Measurements from ENCODE around the gene VPS37B. TPM values are rescaled to one million over a fixed set of nuclear protein-coding genes. Genes with fewer than 3 reads are reported as not detected.

The VPS37B gene
- total RNA-seq, 1 experiment from 2014 or later = 18.1 TPM

GRCh38 chr12:122843455-122843854 lies 52.5 kb downstream of the VPS37B start:
- TF ChIP-seq, protein P1, sequence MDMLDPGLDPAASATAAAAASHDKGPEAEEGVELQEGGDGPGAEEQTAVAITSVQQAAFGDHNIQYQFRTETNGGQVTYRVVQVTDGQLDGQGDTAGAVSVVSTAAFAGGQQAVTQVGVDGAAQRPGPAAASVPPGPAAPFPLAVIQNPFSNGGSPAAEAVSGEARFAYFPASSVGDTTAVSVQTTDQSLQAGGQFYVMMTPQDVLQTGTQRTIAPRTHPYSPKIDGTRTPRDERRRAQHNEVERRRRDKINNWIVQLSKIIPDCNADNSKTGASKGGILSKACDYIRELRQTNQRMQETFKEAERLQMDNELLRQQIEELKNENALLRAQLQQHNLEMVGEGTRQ (CRISPR knock-in tag; IDR thresholded peaks at IDR 0.05) = no peak
- TF ChIP-seq ZNF263 (CRISPR knock-in tag; IDR thresholded peaks at IDR 0.05; ENCODE audit: low read depth) (no peak), KAT7 (CRISPR knock-in tag; IDR thresholded peaks at IDR 0.05; ENCODE audit: borderline replicate concordance) (no peak), TP53 (CRISPR knock-in tag; IDR thresholded peaks at IDR 0.05) (no peak), TCF7 (CRISPR knock-in tag; IDR thresholded peaks at IDR 0.05; ENCODE audit: low read depth) (no peak), GRHL2 (CRISPR knock-in tag; IDR thresholded peaks at IDR 0.05; ENCODE audit: insufficient replicate concordance, severe bottlenecking) (no peak), NR3C1 (CRISPR knock-in tag; conservative IDR thresholded peaks at IDR 0.05; ENCODE audit: low read depth) (no peak), IRF2 (CRISPR knock-in tag; IDR thresholded peaks at IDR 0.05; ENCODE audit: borderline replicate concordance, low read depth) (no peak), SMAD3 (CRISPR knock-in tag; IDR thresholded peaks at IDR 0.05; ENCODE audit: borderline replicate concordance) (no peak), SOX15 (CRISPR knock-in tag; IDR thresholded peaks at IDR 0.05) (no peak), GABPB1 (CRISPR knock-in tag; IDR thresholded peaks at IDR 0.05) (no peak), NFYB (CRISPR knock-in tag; conservative IDR thresholded peaks at IDR 0.05; ENCODE audit: low read depth) (no peak), E2F5 (CRISPR knock-in tag; IDR thresholded peaks at IDR 0.05) (no peak), CBFB (CRISPR knock-in tag; IDR thresholded peaks at IDR 0.05; ENCODE audit: low read depth) (no peak)
- TF ChIP-seq, protein P2, sequence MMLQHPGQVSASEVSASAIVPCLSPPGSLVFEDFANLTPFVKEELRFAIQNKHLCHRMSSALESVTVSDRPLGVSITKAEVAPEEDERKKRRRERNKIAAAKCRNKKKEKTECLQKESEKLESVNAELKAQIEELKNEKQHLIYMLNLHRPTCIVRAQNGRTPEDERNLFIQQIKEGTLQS (CRISPR knock-in tag; conservative IDR thresholded peaks at IDR 0.05) = no peak
- TF ChIP-seq, protein P3, sequence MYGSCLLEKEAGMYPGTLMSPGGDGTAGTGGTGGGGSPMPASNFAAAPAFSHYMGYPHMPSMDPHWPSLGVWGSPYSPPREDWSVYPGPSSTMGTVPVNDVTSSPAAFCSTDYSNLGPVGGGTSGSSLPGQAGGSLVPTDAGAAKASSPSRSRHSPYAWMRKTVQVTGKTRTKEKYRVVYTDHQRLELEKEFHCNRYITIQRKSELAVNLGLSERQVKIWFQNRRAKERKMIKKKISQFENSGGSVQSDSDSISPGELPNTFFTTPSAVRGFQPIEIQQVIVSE (CRISPR knock-in tag; IDR thresholded peaks at IDR 0.05; ENCODE audit: borderline replicate concordance) = no peak
- TF ChIP-seq, protein P4, sequence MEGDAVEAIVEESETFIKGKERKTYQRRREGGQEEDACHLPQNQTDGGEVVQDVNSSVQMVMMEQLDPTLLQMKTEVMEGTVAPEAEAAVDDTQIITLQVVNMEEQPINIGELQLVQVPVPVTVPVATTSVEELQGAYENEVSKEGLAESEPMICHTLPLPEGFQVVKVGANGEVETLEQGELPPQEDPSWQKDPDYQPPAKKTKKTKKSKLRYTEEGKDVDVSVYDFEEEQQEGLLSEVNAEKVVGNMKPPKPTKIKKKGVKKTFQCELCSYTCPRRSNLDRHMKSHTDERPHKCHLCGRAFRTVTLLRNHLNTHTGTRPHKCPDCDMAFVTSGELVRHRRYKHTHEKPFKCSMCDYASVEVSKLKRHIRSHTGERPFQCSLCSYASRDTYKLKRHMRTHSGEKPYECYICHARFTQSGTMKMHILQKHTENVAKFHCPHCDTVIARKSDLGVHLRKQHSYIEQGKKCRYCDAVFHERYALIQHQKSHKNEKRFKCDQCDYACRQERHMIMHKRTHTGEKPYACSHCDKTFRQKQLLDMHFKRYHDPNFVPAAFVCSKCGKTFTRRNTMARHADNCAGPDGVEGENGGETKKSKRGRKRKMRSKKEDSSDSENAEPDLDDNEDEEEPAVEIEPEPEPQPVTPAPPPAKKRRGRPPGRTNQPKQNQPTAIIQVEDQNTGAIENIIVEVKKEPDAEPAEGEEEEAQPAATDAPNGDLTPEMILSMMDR (IDR thresholded peaks at IDR 0.05) = no peak
- TF ChIP-seq, protein P5, sequence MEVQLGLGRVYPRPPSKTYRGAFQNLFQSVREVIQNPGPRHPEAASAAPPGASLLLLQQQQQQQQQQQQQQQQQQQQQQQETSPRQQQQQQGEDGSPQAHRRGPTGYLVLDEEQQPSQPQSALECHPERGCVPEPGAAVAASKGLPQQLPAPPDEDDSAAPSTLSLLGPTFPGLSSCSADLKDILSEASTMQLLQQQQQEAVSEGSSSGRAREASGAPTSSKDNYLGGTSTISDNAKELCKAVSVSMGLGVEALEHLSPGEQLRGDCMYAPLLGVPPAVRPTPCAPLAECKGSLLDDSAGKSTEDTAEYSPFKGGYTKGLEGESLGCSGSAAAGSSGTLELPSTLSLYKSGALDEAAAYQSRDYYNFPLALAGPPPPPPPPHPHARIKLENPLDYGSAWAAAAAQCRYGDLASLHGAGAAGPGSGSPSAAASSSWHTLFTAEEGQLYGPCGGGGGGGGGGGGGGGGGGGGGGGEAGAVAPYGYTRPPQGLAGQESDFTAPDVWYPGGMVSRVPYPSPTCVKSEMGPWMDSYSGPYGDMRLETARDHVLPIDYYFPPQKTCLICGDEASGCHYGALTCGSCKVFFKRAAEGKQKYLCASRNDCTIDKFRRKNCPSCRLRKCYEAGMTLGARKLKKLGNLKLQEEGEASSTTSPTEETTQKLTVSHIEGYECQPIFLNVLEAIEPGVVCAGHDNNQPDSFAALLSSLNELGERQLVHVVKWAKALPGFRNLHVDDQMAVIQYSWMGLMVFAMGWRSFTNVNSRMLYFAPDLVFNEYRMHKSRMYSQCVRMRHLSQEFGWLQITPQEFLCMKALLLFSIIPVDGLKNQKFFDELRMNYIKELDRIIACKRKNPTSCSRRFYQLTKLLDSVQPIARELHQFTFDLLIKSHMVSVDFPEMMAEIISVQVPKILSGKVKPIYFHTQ (CRISPR knock-in tag; IDR thresholded peaks at IDR 0.05) = no peak
- no peaks in the 10 kb centered on the region; the same call in 1 of the 2 replicates for H3K9me3 Mint-ChIP-seq
- H3K36me3 Mint-ChIP-seq = peaks cover 3% of the 10 kb centered on the region; the same call in 1 of the 2 replicates
- ATAC-seq = no peak
- H3K27me3 Mint-ChIP-seq (ENCODE audit: low read depth) = peaks cover 11% of the 10 kb centered on the region
- DNase-seq (ENCODE audit: low spot score) = no peak
- H3K4me1 Mint-ChIP-seq = peaks cover 22% of the 10 kb centered on the region
- ChIA-PET CTCF (interaction anchor here (1.5 to 4.2 kb wide), 2 partner anchors 17 to 48 kb away, joined by 8 to 19 read pairs; no protein-coding TSS in a partner anchor), POLR2A (no interaction called here)
- H3K4me3 Mint-ChIP-seq = no peak overlapping the region
- H3K27ac Mint-ChIP-seq = no peak overlapping the region; the same call in 1 of the 2 replicates
